ENCODE data around the gene PADI4. TPM values are rescaled to one million over a fixed set of nuclear protein-coding genes. Genes with fewer than 3 reads are reported as not detected.

The PADI4 gene
- total RNA-seq, 1 experiment from 2014 or later, result 0.62 TPM

DNA sequence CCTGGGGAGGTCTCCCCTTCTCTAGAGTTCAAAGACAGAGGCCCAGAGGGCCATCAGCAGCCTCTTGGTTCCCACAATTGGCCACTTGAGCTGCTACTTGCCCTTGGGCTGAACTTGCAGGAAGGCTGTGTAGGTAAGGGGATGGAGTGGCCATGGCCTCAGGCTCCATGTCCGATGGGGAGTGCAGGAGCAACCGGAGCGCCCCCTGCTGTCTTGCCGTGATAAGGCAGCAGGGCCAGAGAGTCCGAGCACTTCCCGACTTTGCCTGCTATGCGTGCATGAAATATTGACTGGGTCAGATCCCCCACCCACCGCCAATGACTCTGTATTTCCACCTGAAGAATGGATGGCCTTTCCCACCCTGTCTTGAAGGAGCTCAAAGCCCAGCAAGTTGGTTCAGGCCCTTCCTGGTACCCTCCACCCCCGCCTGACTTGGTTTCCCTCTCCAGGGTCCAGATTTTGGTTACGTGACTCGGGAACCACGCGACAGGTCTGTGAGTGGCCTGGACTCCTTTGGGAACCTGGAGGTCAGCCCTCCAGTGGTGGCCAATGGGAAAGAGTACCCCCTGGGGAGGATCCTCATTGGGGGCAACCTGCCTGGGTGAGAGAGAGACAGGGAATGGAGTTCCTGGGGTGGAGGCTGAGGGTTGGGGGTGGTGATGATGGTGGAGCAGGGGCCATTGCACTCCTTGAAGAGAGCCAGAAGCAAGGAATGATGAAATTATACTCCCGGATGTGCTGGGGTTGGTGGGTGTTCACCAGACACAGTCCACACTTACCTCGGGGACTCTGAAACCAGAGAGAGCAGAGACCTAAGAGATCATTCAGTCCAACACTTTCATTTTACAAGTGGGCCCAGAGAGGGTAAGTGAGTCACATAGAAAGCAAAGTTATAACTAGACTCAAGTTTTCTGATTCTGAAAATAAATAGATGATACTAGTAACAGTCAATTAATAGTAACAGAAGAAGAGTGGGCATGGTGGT is 33.5 kb upstream of the PADI4 start:
- DNase-seq, result peak; percentile 94
- no peak overlapping the region for H3K4me3 ChIP-seq (ENCODE audit: insufficient read depth, low read depth, low read length)
- H3K27me3 ChIP-seq (ENCODE audit: control insufficient read depth, insufficient read depth, low read length), result no peaks in the 10 kb centered on the region
- H3K36me3 ChIP-seq (replicated peaks; ENCODE audit: control insufficient read depth, insufficient read depth, low read length), result no peaks in the 10 kb centered on the region

DNA sequence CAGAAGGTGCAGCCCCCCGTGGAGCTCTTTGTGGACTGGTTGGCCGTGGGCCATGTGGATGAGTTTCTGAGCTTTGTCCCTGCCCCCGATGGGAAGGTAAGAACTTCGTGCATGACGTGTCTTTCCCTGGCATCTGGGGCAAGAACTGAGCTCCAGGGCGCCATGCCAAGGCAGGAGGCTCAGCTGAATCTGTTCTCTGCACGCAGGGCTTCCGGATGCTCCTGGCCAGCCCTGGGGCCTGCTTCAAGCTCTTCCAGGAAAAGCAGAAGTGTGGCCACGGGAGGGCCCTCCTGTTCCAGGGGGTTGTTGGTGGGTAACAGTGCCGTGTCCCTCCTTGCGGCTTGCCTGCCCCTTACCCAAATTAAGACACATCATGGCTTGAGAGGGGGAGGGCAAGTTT is 31.4 kb upstream of the PADI4 start:
- DNase-seq, result peak; percentile 51

DNA sequence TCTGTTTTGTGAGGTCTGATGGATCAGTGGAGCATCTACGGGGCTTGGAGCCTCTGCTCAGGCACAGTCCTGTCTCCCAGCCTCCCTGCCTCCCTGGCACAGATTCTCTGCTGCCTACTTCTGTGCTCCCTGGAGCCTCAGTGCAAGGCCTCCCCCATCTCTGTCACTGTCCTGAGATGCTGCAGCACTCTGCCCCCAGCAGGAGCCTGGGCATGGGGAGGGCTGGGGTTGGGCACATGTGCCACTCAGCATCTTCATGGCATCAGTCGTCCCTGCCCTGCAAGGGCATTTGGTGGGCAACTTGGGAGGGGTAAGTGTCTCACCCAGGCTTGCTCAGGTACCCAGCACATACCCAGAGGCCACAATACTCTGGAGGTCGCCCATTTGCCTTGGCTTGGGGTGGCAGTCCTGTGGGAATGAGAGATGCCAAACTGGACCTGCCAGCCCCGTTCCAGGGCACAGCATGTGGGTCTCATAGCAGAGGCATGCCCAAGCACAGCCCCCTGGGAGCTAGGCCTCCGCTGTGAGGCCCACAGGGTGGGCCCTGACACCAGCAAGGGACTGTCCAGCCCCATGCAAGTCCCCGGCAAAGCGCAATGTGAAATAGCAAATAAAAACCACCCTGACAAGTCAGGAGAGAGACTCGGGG is 30.4 kb upstream of the PADI4 start:
- H3K4me3 ChIP-seq (ENCODE audit: insufficient read depth, low read depth, low read length), result no peak overlapping the region
- no peaks in the 10 kb centered on the region for H3K36me3 ChIP-seq (replicated peaks; ENCODE audit: control insufficient read depth, insufficient read depth, low read length)
- H3K27me3 ChIP-seq (ENCODE audit: control insufficient read depth, insufficient read depth, low read length), result no peaks in the 10 kb centered on the region
- DNase-seq, result no peak

More for the DNA sequence above, 31.4 kb upstream of the PADI4 start:
- no peaks in the 10 kb centered on the region for H3K36me3 ChIP-seq (replicated peaks; ENCODE audit: control insufficient read depth, insufficient read depth, low read length)
- no peak overlapping the region for H3K4me3 ChIP-seq (ENCODE audit: insufficient read depth, low read depth, low read length)
- H3K27me3 ChIP-seq (ENCODE audit: control insufficient read depth, insufficient read depth, low read length), result no peaks in the 10 kb centered on the region

DNA sequence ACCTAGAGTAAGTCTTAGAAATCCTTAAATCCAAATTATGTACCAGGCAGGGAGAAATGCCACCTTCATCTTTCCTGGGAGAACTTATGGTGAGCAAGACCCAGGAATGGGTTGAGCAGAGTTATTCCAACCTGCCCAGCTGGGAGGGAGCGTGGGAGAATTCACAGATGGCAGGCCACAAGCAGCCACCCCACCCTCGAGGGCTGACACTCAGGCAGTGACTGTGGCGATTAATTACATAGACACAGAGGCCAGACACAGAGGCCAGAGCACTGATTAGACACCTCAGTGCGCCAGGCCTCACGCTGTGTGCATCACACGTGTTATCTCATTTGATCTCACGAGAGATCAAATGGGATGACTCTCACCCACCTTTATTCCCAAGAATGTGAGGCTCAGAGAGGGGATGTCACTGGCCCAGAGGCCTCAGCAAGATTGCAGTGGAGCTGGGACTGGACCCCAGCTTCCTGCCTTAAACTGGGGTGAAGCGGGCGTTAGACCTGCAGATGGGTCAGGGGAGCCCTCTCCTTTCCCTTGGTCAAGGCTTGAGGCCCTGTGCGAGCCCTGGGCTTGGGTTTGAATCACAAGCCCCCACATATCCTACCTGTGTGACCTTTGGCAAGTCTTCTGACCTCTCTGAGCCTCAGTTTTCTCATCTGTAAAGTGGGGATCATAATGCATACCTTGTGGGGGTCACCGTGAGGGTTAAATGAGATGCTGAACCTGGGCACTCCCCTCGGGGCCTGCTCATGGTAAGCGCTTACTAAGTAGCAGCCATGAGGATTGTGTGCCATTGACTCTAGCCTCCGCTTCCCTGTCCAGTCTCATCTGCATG is 28.8 kb upstream of the PADI4 start:
- H3K36me3 ChIP-seq (replicated peaks; ENCODE audit: control insufficient read depth, insufficient read depth, low read length), result no peaks in the 10 kb centered on the region
- no peak for DNase-seq
- no peaks in the 10 kb centered on the region for H3K27me3 ChIP-seq (ENCODE audit: control insufficient read depth, insufficient read depth, low read length)
- no peak overlapping the region for H3K4me3 ChIP-seq (ENCODE audit: insufficient read depth, low read depth, low read length)

DNA sequence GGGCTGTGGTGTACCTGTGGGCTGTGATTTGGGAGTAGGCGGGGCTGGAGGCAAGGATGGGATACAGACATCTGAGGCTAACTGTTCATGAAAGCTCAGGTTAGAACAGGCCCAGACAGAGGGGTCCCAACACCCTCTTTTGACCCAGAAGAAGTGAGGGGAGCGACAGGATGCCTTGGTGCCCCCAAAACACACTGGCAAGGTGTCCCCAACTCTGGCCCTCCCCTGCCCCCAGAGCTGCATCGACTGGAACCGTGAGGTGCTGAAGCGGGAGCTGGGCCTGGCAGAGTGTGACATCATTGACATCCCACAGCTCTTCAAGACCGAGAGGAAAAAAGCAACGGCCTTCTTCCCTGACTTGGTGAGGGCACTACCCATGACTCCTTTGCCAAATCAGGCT is 27.6 kb upstream of the PADI4 start:
- no peak for DNase-seq
- H3K36me3 ChIP-seq (replicated peaks; ENCODE audit: control insufficient read depth, insufficient read depth, low read length), result no peaks in the 10 kb centered on the region
- no peak overlapping the region for H3K4me3 ChIP-seq (ENCODE audit: insufficient read depth, low read depth, low read length)
- H3K27me3 ChIP-seq (ENCODE audit: control insufficient read depth, insufficient read depth, low read length), result no peaks in the 10 kb centered on the region

DNA sequence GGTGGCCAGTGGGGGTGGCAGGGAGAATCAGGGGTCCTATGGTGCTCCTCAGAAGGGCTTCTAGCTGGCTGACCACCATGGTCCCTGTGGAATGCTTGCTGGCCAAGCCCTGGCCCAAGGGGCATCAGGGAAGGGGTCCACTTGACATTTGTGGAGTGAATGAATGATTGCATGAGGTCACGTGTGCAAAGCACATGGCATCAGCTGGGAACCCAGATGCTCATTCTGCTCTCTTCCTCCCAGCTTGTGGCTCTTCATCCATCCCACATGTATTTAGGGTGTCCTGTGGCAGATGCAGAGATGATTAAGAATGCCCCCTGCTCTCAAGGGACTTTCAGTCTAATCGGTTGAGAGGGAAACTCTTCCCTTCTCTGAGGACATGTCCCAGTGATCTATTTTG is 27.1 kb upstream of the PADI4 start:
- no peaks in the 10 kb centered on the region for H3K27me3 ChIP-seq (ENCODE audit: control insufficient read depth, insufficient read depth, low read length)

DNA sequence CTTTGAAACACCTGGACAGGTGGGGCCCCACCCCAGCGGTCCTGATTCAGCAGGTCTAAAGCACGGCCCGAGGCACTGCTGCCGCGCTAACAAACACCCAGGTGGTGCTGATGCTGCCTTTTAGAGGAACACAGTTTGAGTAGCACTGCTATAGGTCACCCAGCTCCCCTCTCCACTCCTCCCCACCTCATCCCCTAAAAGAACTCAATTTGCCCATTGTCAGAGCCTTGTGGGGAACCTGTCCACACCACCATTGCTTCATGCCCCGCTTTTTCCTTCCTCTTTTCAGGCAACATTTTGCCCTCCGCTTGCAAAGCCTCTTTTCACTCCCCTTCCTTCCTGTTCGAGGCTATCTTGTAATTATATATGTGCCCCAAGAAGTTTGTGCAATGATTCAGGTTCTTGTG is 26.2 kb upstream of the PADI4 start:
- H3K27me3 ChIP-seq (ENCODE audit: control insufficient read depth, insufficient read depth, low read length), result no peaks in the 10 kb centered on the region
- H3K4me3 ChIP-seq (ENCODE audit: insufficient read depth, low read depth, low read length), result no peak overlapping the region
- H3K36me3 ChIP-seq (replicated peaks; ENCODE audit: control insufficient read depth, insufficient read depth, low read length), result no peaks in the 10 kb centered on the region
- DNase-seq, result no peak

More for the DNA sequence above, 27.1 kb upstream of the PADI4 start:
- H3K4me3 ChIP-seq (ENCODE audit: insufficient read depth, low read depth, low read length), result no peak overlapping the region
- DNase-seq, result no peak
- H3K36me3 ChIP-seq (replicated peaks; ENCODE audit: control insufficient read depth, insufficient read depth, low read length), result no peaks in the 10 kb centered on the region

DNA sequence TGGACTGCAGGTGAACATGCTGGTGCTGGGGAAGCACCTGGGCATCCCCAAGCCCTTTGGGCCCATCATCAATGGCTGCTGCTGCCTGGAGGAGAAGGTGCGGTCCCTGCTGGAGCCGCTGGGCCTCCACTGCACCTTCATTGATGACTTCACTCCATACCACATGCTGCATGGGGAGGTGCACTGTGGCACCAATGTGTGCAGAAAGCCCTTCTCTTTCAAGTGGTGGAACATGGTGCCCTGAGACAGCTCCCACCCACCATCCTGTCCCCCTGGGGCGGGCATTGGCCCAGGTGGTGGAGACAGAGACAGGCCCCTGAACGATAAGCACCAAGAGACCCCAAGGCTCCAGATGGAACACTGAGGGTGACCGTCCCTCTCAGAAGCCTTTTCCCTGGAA is 25.2 kb upstream of the PADI4 start:
- no peak for DNase-seq
- H3K27me3 ChIP-seq (ENCODE audit: control insufficient read depth, insufficient read depth, low read length), result no peaks in the 10 kb centered on the region
- H3K4me3 ChIP-seq (ENCODE audit: insufficient read depth, low read depth, low read length), result no peak overlapping the region
- H3K36me3 ChIP-seq (replicated peaks; ENCODE audit: control insufficient read depth, insufficient read depth, low read length), result no peaks in the 10 kb centered on the region

DNA sequence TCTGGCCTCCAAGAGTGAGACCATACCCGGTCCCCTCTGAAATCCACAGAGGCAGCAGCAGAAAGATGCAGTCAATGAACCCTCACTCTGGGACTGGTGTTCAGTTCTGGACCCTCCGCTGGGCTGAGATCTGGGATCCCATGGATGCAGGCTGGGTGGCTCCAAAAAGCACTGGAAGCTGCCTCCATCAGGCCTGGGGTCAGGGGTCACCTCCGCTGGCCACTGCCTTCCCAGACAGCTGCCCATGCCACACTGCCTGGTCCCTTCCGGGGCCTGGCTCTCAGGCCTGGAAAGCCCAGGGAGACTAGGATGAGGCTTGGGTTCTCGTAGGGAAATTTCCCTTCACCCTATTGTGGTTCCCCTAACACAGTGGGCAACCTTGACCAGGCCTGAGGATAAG is 21.4 kb upstream of the PADI4 start:
- no peak overlapping the region for H3K4me3 ChIP-seq (ENCODE audit: insufficient read depth, low read depth, low read length)
- no peaks in the 10 kb centered on the region for H3K36me3 ChIP-seq (replicated peaks; ENCODE audit: control insufficient read depth, insufficient read depth, low read length)
- no peak for DNase-seq
- no peaks in the 10 kb centered on the region for H3K27me3 ChIP-seq (ENCODE audit: control insufficient read depth, insufficient read depth, low read length)

DNA sequence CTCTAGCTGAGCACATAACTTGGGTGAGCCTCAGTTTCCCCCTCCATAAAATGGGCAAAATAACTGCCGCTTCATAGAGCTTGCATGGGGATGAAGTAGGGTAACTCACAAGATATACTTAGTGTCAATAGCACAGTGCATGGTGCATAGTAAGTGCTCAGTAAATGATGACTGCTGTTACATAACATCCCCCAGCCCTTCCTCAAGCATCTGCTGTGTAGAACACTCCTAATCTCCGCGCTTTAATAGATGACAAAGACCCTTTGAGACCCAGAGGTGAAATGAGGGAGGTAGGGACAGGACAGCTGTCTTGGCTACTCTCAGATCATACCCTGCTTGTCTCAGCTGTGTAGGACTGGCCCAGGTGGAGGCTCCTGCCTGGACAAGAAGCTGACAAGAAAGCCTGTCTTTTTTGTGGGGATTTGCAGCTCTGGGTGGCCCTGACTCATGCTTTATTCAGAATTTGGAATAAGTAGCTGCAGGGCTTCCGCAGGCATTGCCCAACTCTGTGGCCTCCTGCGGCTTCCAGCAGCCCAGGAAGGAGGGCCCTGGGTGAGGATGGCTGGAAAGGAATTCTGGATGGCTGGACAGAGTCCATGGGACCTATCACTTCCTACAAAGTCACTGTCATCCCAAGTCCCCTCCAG is 20.7 kb upstream of the PADI4 start:
- no peaks in the 10 kb centered on the region for H3K36me3 ChIP-seq (replicated peaks; ENCODE audit: control insufficient read depth, insufficient read depth, low read length)
- no peak for DNase-seq
- H3K4me3 ChIP-seq (ENCODE audit: insufficient read depth, low read depth, low read length), result no peak overlapping the region
- no peaks in the 10 kb centered on the region for H3K27me3 ChIP-seq (ENCODE audit: control insufficient read depth, insufficient read depth, low read length)

DNA sequence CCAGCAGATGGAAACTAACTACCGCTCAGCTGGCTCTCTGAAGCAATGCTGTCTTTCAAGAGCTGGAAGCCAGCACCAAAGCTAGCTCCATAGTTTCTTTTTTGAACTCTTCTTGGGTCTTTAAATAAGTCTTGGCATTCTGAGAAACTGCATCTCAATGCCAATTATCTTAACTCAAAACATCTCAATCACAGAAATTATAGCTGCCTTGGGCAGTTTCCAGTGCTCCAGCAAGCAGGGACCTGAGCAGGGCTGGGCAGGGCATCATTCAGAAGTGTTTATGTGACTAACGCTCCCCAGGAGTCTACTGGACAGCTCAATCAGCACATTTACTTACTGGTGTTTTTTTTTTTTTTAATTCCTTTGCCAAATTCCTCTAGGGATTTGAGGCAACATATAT is 18.3 kb upstream of the PADI4 start:
- no peaks in the 10 kb centered on the region for H3K27me3 ChIP-seq (ENCODE audit: control insufficient read depth, insufficient read depth, low read length)
- H3K36me3 ChIP-seq (replicated peaks; ENCODE audit: control insufficient read depth, insufficient read depth, low read length), result no peaks in the 10 kb centered on the region
- no peak for DNase-seq
- no peak overlapping the region for H3K4me3 ChIP-seq (ENCODE audit: insufficient read depth, low read depth, low read length)

DNA sequence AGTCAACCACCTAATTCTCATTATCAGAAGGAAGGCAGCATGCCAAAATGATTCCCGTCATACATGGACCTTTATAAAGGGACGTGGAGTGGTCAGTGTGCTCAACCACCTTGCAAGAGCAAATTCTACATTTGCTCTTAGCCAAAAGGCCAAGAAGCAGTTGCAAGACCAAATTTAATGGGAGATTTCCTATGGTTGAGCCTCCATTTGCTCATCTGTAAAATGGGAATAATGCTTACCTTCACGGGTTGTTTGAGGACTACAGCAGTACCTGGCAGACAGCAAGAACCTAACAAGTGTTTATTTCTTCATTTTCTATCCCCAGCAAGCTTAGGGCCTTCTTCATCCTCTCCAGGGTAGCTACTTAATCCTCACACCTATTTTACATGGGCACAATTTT is 17.4 kb upstream of the PADI4 start:
- Histone ChIP-seq H3K36me3 (replicated peaks; ENCODE audit: control insufficient read depth, insufficient read depth, low read length) (no peaks in the 10 kb centered on the region), H3K27me3 (ENCODE audit: control insufficient read depth, insufficient read depth, low read length) (no peaks in the 10 kb centered on the region), H3K4me3 (ENCODE audit: insufficient read depth, low read depth, low read length) (no peak overlapping the region)

DNA sequence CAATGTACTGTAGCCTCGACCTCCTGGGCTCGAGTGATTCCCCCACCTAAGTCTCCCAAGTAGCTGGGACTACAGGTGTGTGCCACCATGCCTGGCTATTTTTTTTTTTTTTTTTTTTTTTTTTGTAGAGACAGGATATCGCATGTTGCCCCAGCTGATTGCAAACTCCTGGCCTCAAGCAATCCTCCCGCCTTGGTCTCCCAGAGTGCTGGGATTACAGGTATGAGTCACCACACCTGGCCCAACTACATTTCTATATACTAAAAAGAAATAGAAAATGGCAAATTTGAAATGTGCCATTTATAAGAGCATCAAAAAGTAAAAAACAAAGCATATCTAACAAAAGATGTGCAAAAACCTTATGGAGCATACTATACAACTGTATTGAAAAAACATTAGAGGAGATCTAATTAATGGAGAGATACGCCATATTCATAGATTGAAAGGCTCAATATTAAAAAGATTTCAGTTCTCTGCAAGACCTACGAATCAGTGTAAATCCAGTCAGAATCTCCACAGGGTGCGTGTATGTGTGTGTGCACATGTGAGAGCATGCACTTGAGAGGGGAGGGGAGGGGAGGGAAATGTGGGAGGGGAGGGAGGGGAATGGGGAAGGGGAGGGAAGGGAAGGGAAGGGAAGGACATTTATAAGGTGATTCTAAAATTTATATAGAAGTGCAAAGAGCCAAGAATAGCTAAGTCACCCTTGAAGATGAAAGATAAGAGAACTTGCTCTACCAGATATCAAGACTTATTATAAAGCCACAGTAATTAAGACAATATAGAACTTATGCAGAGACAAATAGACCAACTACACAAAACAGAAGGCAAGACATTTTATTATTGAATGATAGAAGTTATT is 15.5 kb upstream of the PADI4 start:
- H3K4me3 ChIP-seq (ENCODE audit: insufficient read depth, low read depth, low read length), result no peak overlapping the region
- DNase-seq, result no peak
- H3K36me3 ChIP-seq (replicated peaks; ENCODE audit: control insufficient read depth, insufficient read depth, low read length), result no peaks in the 10 kb centered on the region
- no peaks in the 10 kb centered on the region for H3K27me3 ChIP-seq (ENCODE audit: control insufficient read depth, insufficient read depth, low read length)

More for the DNA sequence above, 17.4 kb upstream of the PADI4 start:
- no peak for DNase-seq
